HL-60/S4 treated with retinoic acid at 250 ng/mL for 4 days and 3 days (cell line): ENCODE data around the gene LPAR3.

Source experiments
- in situ Hi-C: fragments of 300-500 bp; cut with MboI; formaldehyde crosslinking; loops from 2 replicates; pipeline ENCODE4 v1.7.0; 2022; ENCODE audit warnings: low sequenced_read_pairs

LPAR3 gene

GRCh38 chr1:84859866-84860265, 33.1 kb downstream of the LPAR3 start:
- in situ Hi-C loops: no loop called here

- in situ Hi-C loops: no loop called here
Measured at GRCh38 chr1:84857906-84858305, 35.1 kb downstream of the LPAR3 start.

DNA sequence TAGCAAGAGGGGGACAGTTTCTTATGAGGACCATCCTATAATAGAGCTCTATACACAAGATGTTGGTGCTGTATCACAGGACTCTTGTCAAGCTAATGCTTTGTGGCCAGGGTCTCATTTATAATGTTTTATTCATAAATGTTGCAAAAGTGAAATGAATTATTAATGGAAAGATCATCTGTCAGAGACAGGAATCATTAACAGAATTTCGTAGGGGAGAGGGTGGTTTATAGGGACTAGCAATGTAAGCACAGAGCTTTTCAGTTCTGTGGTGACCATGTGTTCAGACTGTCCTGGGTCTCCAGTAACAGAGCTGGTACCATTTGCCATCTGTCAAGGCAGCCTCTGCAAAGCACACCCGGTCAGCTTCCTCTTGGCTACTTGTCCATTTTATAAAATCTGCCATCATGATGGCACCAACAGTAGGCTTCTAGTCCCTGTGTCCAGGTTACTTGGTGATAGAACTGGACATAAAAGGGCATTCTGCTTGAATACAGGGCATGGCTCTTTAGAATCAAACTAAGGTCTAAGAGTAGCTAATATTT, 36.2 kb downstream of the LPAR3 start:
- in situ Hi-C loops: no loop called here

DNA sequence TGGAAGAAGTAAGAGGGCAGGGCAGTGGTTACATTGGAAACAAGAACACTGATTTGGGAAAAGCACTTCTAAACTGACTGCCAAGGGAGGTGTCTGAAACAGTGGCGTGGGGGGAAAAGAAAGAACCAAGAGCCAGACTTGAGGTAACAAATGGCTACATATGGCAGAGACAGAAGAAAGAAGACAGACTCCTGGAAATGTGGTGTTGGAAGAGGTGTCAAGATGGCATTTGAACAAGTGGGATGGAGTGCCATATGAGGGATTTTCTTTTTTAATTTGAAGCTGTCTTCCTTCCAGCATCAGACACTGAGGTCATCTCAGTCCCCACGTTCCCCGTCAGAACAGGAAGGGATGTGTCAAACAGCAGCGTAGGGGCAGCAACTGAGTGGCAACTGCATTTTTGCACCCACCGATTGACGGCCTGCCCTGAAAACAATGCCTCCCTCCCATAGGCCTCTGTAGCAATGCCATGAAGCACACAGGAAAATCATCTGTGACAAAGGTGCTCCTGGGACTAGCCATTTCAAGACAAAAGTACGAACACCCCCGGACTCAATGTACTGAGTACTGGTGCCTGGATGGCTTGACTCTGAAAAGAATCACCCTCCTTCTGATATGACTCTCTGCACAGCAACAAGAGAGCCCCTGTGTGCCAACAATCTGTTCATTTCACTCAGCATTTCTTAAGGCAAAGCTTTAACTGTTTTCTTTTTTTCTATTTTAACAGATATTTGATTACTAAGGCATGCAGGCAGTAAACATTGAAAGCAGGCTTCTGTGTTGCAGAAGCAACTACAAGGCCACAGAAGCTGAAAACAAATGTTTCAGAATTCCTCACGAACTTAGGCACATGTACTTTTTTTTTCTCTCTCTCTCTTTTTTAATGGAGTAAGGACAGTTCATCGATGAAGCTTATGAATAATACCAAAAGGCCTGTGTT, 37.0 kb downstream of the LPAR3 start:
- in situ Hi-C loops: no loop called here

DNA sequence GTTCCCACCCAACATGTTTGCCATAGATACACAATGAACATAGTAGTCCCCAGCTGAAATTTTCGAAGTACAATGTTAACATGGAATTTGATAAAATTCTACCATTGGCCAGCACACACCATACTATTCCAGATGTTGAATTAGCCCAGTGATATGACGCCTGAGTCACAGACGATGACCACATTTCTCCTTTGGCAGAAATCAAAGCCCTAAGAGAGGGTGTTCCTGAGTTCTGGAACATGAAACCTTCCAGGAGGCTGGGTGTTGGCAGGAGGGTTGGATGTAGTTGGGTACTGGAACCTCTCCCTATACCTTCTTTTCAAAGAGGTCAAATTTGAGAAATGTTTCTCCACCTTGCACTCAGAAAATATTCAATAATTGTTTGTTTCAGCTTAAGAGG, 37.8 kb downstream of the LPAR3 start:
- in situ Hi-C loops: no loop called here

DNA sequence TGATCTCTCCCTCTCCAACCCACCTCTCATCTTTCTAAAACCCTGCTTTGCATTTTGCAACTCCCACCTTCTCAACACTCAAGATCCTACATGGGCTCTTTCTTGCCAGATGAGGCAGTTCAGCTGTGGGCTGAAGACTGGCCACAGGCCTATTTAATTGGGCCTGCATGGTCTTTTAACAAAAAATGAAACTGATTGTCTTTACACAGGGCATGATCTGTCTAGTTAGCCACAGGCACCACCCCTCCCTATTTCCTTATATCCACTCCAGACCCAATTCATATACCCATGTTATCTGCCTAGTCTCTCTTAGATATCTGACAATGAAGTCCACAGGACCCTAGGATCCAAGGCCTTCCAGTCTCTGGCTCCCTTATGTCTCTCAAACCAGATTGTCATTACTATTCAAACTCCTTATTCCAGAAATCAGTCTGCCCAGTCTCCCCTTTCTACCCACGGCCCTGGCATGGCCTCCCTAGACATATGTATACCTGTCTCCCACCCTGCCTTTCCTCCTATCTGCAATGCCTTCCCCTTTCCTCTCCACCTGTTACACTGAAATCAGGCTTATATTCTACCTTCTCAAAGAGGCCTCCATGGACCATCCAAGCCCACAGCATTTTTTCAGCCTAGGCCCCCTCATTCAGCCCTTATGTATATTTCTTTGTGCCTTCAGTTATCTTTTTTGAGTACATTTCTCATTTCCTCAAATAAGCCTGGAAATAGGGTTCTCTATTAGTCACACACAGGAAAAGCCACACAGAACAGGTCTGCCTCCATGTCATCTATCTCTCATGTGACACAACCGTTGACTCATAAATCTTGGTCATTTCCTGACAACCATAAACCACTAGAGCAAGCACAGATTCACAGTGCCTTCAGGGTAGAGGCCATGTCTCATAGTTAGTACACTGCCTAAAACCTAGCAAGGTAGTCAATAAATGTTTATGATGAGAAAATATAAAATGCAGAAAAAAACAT, 39.0 kb downstream of the LPAR3 start:
- in situ Hi-C loops: no loop called here

GRCh38 chr1:84851839-84852238, 41.2 kb downstream of the LPAR3 start:
- in situ Hi-C loops: no loop called here

DNA sequence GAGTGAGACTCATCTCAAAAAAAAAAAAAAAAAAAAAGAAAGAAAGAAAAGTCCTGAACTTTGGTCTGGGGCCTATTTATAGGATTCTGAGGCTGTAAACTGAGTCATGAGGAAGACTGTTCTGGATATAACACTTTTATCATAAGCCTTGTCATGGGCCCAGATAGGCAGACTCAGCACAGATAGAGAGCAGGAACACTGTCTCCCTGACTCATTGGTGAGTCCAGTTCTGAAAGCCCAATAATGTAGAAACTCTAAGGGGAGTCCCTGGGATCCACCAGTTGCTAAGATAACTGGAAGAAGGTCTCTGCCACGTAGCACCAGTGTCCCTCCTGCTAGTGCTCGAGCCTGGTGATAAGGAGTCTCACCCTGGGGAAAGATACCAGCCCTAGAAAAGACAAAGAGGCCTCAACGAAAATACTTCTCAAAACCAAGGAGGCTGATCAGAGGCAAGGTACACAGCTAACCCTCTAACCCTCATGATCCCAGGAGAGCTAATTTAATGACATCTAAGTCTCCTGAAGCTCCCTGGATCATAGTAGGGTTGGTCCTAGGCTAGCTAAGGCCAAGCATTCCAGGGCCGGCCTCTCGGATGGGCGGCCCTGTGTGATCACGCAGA, 43.5 kb downstream of the LPAR3 start:
- in situ Hi-C loops: no loop called here

DNA sequence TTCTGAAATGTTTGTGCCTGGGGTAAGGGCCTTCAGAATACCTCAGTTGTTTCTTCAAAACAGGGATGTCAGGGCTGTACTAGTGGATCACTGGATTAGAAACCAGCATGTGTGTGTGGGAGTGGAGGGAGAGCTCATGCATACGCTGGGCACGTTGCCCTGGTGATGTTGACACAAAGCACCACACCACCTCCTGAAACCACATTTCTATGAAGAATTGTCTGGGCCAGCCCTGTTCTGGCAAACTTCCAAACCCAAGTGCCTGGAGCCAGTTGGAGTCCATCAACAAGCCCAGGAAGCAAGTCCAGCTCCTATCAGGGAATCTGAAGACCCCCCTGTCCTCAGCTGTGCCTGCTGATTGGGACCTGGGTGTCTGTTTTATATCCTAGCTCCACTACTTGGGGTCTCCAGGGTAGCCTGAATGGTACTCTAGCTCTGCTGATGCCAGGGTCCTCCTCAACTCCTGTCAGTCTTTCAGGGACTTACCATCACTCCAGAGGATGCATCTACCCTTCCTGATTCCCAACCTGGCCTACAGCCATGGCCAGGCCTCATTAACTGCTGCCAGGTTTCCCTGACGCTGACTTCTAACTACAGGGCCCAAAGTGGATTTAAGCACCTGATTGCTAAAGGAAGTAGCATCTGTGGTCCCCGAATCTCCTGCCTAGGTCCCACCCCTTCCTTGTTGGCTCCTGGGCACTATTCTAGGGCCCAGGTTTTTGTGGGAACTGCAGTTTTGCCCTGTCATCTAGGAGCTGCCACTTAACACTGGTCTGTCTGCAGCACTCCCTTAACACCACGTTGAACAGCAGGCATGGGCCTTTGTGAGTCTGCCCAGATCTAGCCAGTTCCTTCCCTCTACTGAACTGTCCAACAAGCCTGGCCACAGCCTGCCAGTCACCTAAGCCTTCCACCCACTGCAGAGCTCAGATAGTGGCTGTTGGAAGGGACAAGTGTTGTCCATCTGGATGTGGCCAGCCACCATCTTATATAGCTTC, 45.5 kb downstream of the LPAR3 start:
- in situ Hi-C loops: no loop called here

GRCh38 chr1:84846387-84846786, 46.6 kb downstream of the LPAR3 start:
- in situ Hi-C loops: no loop called here

DNA sequence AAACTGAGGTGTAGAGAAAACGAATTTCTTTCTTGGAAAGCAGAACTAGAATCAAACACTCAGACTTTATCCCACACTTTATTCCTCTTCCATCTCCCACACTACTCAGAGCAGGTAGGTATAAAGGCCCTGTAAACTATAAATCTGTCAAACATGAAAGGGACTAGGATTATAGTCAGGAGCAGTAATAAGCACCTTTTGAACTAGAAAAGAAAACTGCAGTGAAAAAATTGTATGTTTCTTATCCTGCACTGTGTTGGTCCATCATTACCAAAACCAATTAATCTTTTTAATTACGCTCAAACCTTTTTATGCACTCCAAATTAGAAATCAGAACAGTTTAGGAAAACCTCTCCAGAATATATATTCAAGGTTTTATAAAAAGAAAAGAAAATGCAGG, 47.6 kb downstream of the LPAR3 start:
- in situ Hi-C loops: no loop called here

DNA sequence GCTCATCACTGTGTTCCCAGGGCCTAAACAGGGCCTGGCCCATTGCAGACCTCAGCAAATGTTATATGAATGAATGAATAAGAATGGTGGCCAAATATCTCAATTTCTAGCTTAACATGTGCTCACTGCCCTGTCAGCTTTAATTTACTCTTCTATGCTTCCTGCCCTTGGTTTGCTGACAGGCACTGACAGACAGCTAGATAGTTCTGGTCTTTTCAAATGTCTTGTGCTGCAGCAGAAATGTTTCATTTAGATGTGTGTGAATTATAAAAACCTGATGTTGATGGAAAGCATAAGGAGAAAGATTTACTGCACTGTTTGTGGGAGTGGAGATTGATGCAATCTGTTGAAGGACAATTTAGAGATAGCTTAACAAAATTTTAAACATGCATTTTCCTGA, 48.9 kb downstream of the LPAR3 start:
- in situ Hi-C loops: no loop called here

DNA sequence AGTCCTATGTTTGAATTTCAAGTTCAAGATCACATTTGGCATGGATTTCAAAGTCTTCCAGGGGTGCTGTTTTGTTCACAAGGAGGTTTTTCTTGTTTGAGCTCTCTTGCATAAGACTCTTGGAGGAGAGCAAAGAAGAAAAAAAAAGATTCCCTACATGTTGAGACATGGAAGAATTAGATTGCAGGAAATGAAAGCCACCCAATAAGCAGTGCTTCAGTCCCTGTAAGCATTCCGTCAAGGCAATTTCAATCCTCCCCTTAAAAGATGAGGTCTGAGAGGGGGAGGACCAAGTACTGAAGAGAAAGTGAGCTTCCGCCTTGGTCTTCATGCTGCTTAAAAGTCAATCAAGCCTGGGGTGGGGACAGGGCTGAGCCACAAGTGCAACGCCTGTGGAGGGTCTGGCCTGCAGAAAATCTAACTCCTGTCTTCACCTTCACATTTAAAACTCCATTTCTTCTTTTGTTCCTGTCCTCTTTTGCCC, 50.2 kb downstream of the LPAR3 start:
- in situ Hi-C loops: no loop called here

GRCh38 chr1:84841971-84842370, 51.0 kb downstream of the LPAR3 start:
- in situ Hi-C loops: no loop called here

DNA sequence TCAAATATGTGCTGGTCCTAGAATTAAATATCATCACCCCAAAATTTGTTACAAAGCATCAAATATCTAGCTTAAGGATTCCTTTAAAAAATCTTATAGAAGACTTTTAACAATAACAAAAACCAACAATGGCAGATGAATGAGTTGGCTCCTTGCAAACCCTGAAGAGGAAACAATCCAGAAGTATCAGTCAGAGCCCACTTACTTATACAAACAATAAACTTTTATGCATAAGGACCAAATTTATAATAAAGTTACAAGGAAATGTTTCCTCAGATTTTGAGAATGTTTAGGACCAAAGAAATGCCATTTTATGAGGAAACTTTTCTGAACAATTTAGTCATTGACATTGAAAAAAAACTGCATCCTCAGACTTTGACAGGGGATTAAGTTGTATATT, 52.7 kb downstream of the LPAR3 start:
- in situ Hi-C loops: no loop called here

GRCh38 chr1:84839544-84839943, 53.5 kb downstream of the LPAR3 start:
- in situ Hi-C loops: no loop called here

DNA sequence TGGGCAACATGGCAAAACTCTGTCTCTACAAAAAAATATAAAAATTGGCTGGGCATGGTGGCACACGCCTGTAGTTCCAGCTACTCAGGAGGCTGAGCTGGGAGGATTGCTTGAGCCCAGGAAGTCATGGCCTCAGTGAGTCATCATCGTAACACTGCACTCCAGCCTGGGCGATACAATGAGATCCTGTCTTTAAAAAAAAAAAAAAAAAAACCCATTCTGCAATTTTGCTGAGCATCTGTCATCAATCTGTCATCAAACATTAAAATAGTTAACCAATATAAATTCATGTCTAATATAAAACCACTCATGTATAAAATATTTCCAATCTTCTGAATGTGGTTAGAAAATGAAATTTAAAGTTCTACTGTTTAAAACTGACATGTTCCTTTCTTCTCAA, 56.9 kb downstream of the LPAR3 start:
- in situ Hi-C loops: no loop called here

- in situ Hi-C loops: no loop called here
Measured at GRCh38 chr1:84835169-84835568, 57.8 kb downstream of the LPAR3 start.

DNA sequence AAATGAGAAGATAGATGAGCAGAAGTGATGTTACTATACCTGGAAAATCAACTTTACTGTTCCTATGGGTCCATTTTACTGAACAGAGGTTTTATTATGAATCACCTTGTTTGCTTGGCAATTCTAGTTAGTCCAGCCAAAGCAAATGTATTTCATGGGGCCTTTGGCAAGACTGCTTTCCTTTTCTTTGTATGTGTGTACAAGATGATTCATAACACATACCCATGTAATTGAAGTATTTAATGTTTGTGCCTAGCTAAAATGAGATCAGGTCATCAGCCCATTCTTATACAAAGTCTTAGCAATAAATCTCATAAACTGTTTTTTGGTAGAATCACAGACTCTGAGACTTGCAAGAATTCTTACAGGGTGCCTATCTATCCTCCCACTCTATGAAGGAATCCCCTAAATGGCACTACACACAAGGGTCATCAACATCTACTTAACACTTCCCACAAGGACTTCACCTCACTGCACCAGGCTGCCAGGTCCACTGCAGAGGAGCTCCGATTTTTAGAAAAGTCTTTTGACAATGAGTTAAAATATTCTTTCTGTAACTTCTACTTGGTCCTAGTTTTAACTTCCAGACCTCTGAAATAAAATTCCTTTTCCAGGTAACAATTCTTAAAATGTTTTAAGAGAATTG, 58.5 kb downstream of the LPAR3 start:
- in situ Hi-C loops: no loop called here
